Stomach (tissue), 9 donors: ENCODE data around the gene FAM83D. TPM values are rescaled to one million over a fixed set of nuclear protein-coding genes. Genes with fewer than 3 reads are reported as not detected.

Source experiments
- DNase-seq, 2 donors: peaks; one replicate each; pipeline versions ENCODE4 v3.0.0 to v3.0.0-alpha.2; 2013 to 2019
- H3K27ac ChIP-seq, 5 donors: fragments of 200-600 bp in 4 of 5; sonication (generic) in 4 of 5; one replicate each; pipeline ENCODE4 v1.5.1; 2013 to 2019; ENCODE audit warnings: mild to moderate bottlenecking in 1 of 5, moderate library complexity in 1 of 5
- H3K27me3 ChIP-seq, 3 donors: fragments of 200-600 bp; sonication (generic); one replicate each; pipeline ENCODE4 v1.5.1; 2017 to 2019; ENCODE audit warnings: mixed run types in 1 of 3
- H3K36me3 ChIP-seq, 4 donors: fragments of 200-600 bp; sonication (generic); 1 replicate in 3 of 4; 2 replicates in 1 of 4; pipeline ENCODE4 v1.5.1; 2016 to 2019
- H3K4me1 ChIP-seq, 4 donors: fragments of 200-600 bp; sonication (generic); one replicate each; pipeline ENCODE4 v1.5.1; 2016 to 2019
- H3K4me3 ChIP-seq, 4 donors: fragments of 200-600 bp; sonication (generic) in 3 of 4; one replicate each; pipeline ENCODE4 v1.5.1; 2016 to 2019; ENCODE audit warnings: mild to moderate bottlenecking in 1 of 4
- H3K9me3 ChIP-seq, 4 donors: fragments of 200-600 bp; sonication (generic); one replicate each; pipeline ENCODE4 v1.5.1; 2016 to 2019
- CTCF ChIP-seq, 7 experiments: fragments of 450-650 bp in 4 of 7; fragments of 200-600 bp in 3 of 7; sonication (generic) in 3 of 7; IDR thresholded peaks; one replicate each; pipeline ENCODE4 v1.5.1; 2016 to 2019; ENCODE audit warnings: antibody characterized with exemption in 7 of 7, control low read depth in 2 of 7, mild to moderate bottlenecking in 1 of 7
- EP300 ChIP-seq: sonication (generic); formaldehyde crosslinking; IDR thresholded peaks from one replicate; pipeline ENCODE4 v1.6.1; 2017; ENCODE audit warnings: antibody characterized with exemption
- POLR2A ChIP-seq, 4 donors: fragments of 450-650 bp; IDR thresholded peaks; one replicate each; pipeline ENCODE4 v1.6.1; 2016; ENCODE audit warnings: antibody characterized with exemption in 4 of 4, control low read depth in 2 of 4, mild to moderate bottlenecking in 1 of 4, moderate library complexity in 1 of 4
- POLR2AphosphoS5 ChIP-seq, 3 donors: sonication (generic); formaldehyde crosslinking; IDR thresholded peaks; one replicate each; pipeline ENCODE4 v1.6.1; 2016; ENCODE audit warnings: antibody characterized with exemption in 3 of 3
- WGBS, 5 donors: extraction: QIAGEN DNeasy Blood & Tissue Kit in 3 of 5; methylation state at CpG; one replicate each; pipeline versions ENCODE4 v1.1.5 to v1.1.7; 2013 to 2018; 5-methylcytosine and 5-hydroxymethylcytosine counted together
- intact Hi-C: fragments of 100-400 bp; cut with DNase I; formaldehyde crosslinking; loops from one replicate; pipeline ENCODE4 v1.15.1; 2023; ENCODE audit warnings: low total_unique reads
- polyA plus RNA-seq, 3 donors: library from polyadenylated mRNA; stranded (reverse); fragments of 200-250 nt; gene quantifications; one replicate each; pipeline ENCODE4 v1.2.3, GENCODE V29; 2013
- total RNA-seq, 5 donors: library from RNA; depleted of rRNA; stranded (reverse); fragments of >200 nt; gene quantifications; one replicate each; pipeline versions ENCODE4 v1.1.0 to v1.2.3, GENCODE V29; 2014 to 2016
- donor health status: healthy with polysubstance abuse.
- donor health status: Bipolar disorder and iron deficiency.
- donor health status: healthy.

Gene FAM83D
- total and polyA plus RNA-seq, 8 donors = 2.0 to 289 (median 27.8) TPM

GRCh38 chr20:38926934-38927616 lies 858 bp downstream of the FAM83D start:
- peaks cover 9 to 45% (median 23%) of the 10 kb centered on the region in 4 donors for H3K4me1 ChIP-seq
- DNase-seq = no peak
- intact Hi-C loops = loop anchor here (10.0 kb wide), 1 partner anchor 128 kb away; no protein-coding TSS in a partner anchor
- TF ChIP-seq EP300 (no peak), CTCF (IDR thresholded peaks at IDR 0.05) (no peak)
- H3K27me3 ChIP-seq = peaks cover 0 to 6% (median 0%) of the 10 kb centered on the region in 3 donors
- WGBS, 5 donors = 7 to 10% (median 9%) methylated on average over 21 to 27 of the region's 27 CpGs
- H3K27ac ChIP-seq = peak overlapping the region in 4 of 5 donors; percentile 55 to 82 (median 70)
- H3K9me3 ChIP-seq = no peaks in the 10 kb centered on the region
- H3K4me3 ChIP-seq = peak overlapping the region; percentile 60 to 82 (median 74)
- no peaks in the 10 kb centered on the region for H3K36me3 ChIP-seq

DNA sequence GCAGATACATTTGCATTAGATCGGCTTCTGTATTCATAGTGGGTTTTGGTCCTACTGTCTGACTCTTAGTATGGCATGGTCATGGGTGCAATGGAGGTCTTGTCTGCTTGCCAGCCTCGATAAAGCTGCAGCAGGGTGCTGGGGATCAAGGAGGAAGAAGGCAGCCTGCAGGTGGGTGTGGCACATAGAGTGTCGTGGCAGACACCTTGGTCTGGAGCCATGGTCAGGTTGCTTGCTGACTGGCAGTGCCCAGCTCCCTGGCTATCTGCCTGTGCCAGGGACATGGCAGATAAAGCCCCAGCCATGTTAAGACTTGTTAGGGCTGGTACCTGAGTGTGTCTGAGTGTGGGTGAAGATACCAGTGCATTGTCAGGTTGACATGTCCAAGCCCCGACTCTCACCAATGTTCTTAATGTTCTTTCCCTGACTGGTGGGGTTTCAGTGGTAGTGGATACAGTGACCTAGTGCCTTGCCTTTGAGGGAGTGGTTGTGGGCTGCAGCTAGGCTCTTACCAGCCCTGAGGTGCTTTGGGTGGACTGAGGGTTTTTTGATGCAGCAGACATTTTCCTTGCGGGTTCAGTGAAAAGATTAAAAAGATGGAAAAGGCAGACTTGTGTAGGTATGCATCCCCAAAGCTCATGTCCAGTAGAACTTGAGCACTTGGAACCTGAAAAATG lies 1.8 kb downstream of the FAM83D start:
- Histone ChIP-seq H3K4me1 (peaks cover 9 to 45% (median 23%) of the 10 kb centered on the region in 4 donors), H3K9me3 (no peaks in the 10 kb centered on the region), H3K27ac (peak overlapping the region in 3 of 5 donors; percentile 20 to 82 (median 77)), H3K4me3 (peak overlapping the region; percentile 60 to 82 (median 74)), H3K27me3 (peaks cover 0 to 6% (median 0%) of the 10 kb centered on the region in 3 donors), H3K36me3 (no peaks in the 10 kb centered on the region)
- 42 to 57% (median 48%) methylated on average over 5 of the region's 5 CpGs for WGBS, 5 donors
- intact Hi-C loops = loop anchor here (10.0 kb wide), 1 partner anchor 127 kb away; no protein-coding TSS in a partner anchor
- TF ChIP-seq POLR2AphosphoS5 (IDR thresholded peaks at IDR 0.05) (peak in 1 of 3 donors; percentile 3), CTCF (IDR thresholded peaks at IDR 0.05) (no peak)
- no peak for DNase-seq

GRCh38 chr20:38930242-38930569 lies 4.0 kb downstream of the FAM83D start:
- peak overlapping the region in 2 of 5 donors; percentile 77 to 82 for H3K27ac ChIP-seq
- peak overlapping the region in 1 of 4 donors; percentile 82 for H3K4me3 ChIP-seq
- intact Hi-C loops = no loop called here
- 91 to 95% (median 95%) methylated on average over 1 of the region's 1 CpG for WGBS, 5 donors
- DNase-seq = no peak
- peaks cover 0 to 6% (median 0%) of the 10 kb centered on the region in 3 donors for H3K27me3 ChIP-seq
- H3K36me3 ChIP-seq = no peaks in the 10 kb centered on the region
- peaks cover 9 to 45% (median 23%) of the 10 kb centered on the region in 4 donors for H3K4me1 ChIP-seq
- no peak for TF ChIP-seq POLR2AphosphoS5 (IDR thresholded peaks at IDR 0.05)
- TF ChIP-seq EP300 = no peak
- TF ChIP-seq POLR2A (IDR thresholded peaks at IDR 0.05) = no peak
- no peak for TF ChIP-seq CTCF (IDR thresholded peaks at IDR 0.05)
- no peaks in the 10 kb centered on the region for H3K9me3 ChIP-seq

- Histone ChIP-seq H3K36me3 (no peaks in the 10 kb centered on the region), H3K27ac (peak overlapping the region in 3 of 5 donors; percentile 37 to 82 (median 77)), H3K4me3 (no peak overlapping the region), H3K27me3 (peaks cover 0 to 6% (median 0%) of the 10 kb centered on the region in 3 donors), H3K4me1 (peaks cover 3 to 34% (median 11%) of the 10 kb centered on the region in 4 donors), H3K9me3 (no peaks in the 10 kb centered on the region)
- DNase-seq = no peak
- TF ChIP-seq POLR2A (IDR thresholded peaks at IDR 0.05) = no peak
- no peak for TF ChIP-seq POLR2AphosphoS5 (IDR thresholded peaks at IDR 0.05)
- no peak for TF ChIP-seq EP300
- TF ChIP-seq CTCF (IDR thresholded peaks at IDR 0.05) = no peak
- 89 to 98% (median 92%) methylated on average over 4 of the region's 4 CpGs for WGBS, 5 donors
- intact Hi-C loops = no loop called here
Observed at GRCh38 chr20:38931984-38932383, 5.8 kb downstream of the FAM83D start.
